HG02885 (cell line): ENCODE data around the gene UACA.

ENCODE experiments used
- ATAC-seq: cut with Tn5 transposase; IDR thresholded peaks from one replicate; pipeline ENCODE4 v1.9.1; 2021; ENCODE audit warnings: mild to moderate bottlenecking; ENCODE audit not compliant: unreplicated experiment, poor library complexity

UACA gene

DNA sequence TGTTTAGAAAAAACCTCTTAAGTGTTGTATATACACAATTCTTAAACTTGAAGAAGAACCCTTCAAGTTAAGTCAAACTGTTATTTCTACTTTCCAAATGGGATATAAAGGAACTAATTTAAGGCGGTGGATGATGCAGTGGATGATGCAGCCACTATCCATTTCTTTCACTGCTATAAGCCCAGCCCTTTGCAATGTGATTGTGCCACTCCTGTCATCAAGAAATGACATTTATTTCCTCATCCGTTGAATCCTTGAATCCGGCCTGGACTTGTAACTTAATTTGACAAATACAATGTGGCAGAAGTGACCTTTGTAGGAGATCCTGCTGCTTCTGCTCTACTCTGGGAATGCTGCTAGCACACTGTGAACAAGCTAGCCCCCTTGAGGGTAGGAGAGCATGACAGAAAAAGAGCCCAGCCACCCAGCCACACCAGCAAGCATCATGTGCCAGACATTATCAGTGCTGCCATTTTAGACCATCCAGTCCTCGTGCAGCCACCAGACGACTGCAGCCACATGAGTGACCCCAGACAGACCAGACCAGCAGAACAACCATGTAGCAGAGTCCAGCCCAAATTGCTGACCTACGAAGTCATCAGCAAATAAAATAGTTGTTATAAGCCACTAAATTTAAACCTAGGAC is 47.4 kb downstream of the UACA start:
- no peak for ATAC-seq

DNA sequence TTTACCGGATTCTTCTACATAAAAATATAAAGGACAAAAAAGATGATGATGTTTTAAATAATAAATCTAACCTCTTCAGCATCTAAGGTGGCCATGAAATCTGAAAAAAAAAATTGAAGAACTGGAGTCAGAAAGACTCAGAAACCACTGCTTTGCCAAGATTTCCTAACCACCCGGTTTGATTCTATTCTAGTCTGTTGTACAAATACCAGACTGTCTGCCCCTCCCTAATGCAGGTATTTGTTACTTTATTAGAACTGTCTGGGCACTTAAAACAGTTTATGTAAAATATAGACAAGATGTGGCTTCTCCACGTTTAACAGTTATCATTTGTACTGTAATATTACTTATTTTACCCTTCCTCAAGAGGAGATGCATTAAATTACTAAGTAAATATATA is 48.8 kb downstream of the UACA start:
- no peak for ATAC-seq

DNA sequence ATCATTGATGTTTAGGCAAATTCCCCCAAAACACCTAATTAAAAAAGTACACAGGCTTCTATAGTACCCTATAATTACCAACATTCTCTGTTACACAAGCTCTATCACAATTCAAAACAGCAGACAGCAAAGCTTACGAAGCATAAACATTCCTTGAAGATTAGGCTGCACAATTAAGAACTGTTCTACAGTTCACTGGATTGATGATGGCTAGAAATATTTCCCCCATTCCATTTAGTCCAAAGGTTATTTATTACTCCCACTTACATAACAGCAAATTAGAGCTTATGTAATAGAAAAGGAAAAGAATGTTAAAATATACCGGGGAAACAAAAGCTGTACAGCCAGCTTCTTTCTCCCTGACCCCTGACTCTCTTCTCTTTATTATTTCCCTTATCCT is 49.3 kb downstream of the UACA start:
- no peak for ATAC-seq

DNA sequence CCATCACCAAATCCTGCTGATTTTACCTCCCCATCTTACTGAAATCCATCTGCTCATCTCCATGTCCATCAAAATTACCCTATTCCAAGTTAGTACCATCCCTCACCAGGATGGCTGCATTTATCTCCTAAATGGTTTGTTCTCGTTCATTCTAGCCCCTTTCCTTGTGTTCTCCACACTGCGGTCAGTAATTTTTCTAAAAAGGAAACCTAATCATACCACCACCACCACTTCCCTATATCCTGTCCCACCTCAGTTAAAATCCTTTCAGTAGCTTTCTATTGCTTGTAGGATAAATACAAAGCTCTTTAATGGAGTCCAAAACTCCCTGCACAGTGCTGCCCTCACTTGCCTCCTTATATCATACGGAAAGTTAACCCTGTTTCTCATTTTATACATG is 51.1 kb downstream of the UACA start:
- ATAC-seq, result no peak

DNA sequence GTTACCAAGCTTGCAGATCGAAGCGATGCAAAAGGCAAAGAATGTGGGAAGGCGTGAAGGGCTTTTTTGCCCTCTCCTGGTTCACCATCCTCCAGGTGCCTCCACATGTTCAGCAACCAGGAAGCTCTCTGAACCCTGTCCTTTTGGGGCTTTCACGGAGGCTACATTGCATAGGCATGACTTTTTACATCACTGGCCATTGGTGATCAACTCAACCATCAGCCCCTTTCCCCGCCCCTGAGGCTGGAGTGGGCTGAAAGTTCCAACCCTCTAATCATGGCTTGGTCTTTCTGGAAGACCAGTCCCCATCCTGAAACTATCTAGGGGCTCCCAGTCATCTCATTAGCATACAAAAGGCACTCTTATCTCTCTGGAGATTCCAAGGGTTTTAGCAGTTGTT is 52.6 kb downstream of the UACA start:
- ATAC-seq, result no peak

DNA sequence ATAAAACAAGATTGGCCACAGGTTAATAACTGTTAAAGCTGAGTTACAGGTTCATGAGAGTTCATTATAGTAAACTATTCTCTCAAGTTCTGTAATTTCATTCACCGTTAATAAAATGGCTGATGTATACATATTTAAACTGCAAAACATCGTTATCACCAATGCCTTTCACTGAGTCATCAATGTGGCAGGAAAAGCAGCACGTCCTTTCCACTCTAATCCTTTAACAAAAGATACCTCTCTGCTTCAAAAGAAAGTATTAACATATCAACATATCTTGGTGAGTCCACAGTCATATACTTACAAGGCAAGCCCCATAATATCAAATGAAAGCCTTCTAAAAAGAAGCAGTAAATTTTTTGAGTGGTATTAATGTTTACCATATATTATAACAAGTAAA is 54.5 kb downstream of the UACA start:
- ATAC-seq, result no peak

DNA sequence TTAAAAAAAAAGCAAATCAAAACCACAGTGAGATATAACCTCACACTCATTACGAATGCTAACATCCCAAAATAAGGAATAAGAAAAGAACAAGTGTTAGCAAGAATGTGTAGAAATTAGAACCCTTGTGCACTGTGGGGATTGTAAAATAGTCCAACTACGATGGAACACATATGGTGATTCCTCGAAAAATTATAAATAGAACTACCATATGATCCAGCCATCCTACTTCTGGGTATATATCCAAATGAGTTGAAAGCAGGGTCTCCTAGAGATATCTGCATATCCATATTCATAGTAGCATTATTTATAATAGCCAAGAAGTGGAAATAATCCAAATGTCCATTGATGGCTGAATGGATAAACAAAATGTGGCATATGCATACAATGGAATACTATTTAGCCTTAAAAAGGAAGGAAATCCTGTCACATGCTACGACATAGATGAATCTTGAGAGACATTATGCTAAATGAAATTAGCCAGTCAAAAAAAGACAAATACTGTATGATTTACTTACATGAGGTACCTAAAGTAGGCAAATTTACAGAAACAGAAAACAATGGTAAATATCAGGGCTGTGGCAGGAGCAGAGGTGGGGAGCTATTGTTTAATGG is 55.6 kb downstream of the UACA start:
- no peak for ATAC-seq

DNA sequence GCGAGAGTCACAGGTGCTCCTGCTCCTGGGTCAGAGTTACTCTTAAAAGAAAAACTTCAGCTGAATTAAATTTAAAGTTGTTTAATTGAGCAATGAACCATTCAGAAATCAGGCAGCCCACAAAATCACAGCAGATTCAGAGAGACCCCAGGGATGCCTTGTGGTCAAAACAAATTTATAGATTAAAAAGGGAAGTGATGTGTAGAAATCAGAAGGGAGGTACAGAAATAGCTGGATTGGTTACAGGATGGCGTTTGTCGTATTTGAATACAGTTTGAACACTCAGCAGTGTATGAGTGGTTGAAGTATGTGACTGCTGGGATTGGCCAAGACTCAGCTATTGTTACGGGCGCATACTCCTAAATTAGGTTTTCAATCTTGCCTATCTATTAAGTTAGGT is 58.6 kb downstream of the UACA start:
- ATAC-seq, result no peak

DNA sequence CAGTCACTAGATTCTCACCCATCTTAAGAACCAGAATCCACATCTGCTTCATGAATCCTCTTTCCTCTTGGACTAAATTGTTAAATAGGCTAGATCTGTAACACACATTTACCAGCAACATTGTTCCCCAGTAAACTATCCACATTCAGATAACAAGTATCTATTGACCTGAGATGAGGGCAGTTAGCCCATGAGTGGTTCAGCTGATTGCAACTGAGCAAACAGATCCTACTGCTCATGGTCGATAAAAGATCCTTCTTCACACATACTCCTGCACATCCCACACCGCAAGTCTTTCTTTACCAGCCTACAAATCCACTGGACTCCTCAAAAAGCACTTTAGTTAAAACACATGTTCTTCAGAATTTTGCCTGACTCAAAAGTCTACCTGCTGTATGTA is 59.2 kb downstream of the UACA start:
- no peak for ATAC-seq

DNA sequence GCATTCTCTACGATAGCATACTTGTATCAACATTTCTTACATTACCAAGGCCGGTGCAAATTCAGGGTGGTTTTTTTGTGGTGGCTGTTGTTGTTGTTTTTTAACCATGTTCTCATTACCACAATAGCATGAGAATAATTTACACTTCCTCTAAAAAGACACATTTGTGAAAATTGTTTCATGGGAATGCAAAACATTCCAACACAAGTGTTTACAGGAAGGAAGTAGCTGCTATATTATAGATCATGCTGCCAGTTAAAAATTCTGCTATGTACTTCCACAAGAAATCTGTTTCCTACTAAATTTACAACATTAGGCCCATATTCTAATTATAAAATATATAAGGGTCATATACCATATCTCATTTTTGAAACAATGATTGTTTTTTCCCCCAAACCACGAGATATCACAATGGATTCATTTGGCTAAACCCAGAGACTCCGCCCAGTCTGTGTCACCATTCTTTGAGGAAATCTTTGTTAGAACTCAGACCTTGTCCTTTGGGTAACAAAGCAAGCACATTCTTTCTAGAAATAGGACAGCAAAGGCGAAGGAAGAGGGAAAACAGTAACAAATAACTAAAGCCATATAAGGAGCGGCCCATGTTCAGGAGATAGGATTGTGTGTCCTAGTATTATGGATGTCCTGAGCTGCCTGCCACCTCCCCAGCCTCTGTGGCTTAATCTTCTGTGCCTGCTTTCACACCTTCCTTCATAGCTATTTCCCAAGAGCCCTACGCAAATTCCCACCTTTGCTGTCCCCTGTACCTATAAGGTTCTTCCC is 60.1 kb downstream of the UACA start:
- no peak for ATAC-seq

DNA sequence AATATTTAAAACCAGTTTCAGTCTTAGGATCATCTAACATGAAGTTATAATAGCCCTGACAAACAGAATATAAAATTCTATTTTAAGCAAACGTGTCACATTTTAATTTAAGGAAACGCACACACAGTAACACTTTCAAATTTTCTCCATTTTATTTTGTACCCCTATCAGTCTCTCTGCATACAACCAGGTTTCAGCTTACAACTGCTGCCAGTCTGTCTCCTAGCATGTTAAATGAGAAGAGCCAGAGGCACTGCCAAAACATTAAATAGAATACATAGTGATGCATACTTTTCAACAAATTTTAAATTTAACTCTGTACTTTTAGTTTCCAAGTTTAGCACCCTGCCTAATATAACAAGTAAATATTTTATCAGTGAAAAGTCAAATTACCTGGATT is 60.8 kb downstream of the UACA start:
- no peak for ATAC-seq

DNA sequence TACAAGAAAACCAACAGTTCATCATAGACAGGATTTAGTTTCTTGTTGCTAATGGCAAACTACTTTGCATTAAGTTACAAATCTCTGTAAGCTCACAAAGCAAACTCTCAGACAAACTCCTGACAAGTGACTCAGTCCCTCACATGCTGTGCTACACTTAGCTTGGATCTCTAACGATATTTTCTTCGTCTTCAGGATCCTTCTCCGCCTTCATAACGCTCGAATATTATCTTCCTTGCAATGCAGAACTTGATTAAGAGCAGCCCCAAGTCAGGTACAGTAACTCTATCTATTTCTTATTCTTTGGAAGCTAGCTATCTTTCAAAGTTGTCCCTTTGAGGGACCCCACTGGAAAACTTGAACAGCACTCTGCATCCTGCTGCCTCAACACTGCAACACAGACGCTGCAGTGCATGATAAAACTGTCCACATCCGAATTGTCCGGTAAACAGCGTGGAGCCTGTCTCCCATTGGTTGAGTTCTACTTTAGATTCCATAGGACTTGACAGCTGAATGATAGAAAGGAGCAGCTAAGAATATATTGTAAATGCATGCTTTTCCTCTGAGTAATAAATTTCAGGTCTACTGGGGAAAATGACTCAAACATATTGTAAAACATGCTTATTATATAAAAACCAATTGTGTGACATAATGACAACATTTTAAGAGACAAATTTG is 61.3 kb downstream of the UACA start:
- no peak for ATAC-seq

DNA sequence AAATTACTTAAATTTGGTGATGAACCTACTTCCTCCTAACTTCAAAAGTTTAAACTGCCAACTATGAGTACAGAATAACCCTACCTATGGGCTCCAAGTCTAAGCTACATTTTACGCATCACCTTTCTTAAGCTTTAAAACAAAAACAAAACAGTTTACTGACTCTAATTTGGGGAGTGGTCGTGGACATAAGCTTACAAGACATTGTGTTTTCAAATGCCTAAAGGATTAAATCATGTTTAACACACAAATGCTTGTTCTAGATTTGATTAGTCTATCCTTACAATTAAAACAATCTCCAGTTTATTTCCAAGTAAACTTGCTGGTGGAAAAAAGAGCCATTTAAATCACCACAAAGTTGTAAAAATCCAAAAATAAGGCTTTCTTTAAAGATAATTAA is 62.2 kb downstream of the UACA start:
- no peak for ATAC-seq

DNA sequence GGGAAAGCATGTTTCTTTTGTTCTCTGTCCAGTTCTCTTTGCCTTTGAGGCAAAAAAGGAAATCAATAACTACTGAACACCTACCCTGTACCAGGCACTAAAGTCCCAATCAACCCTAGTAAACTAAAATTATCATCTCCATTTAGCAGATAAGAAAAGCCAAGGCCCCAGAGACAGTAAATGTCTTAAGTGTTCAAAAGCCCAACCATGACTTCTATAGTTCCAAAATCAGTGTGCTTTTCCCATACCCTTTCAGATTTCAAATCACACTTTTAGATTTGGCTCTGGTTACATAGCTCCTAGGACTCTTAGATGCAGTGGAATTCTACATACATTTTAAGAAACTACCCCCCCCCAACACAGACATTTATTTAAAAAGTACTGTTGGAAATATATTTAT is 63.5 kb downstream of the UACA start:
- no peak for ATAC-seq

DNA sequence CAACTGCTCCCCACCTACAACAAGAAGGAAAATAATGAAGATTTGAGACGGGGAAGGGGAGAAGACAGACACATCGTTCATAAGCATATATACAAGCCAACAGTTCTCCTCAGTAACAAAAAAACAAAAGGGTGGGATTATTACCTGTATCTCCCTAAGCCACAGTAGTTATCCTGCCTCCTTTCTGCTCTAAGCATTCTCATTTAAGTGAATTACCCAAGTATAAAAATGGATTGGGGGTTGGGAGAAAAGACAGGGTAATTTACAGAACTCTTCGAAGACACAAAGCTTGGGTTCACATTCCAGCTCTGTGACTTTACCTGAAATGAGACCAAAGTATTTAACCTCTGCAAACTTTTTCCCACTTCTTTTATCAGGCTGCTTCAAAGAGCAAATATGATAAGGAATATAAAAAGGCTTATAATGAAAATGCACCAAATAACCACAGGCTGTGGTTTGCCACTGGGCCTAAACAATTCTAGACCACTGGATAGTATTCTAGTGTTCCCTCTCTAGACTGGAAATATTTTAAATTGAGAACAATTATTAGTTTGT is 64.4 kb downstream of the UACA start:
- ATAC-seq, result no peak

DNA sequence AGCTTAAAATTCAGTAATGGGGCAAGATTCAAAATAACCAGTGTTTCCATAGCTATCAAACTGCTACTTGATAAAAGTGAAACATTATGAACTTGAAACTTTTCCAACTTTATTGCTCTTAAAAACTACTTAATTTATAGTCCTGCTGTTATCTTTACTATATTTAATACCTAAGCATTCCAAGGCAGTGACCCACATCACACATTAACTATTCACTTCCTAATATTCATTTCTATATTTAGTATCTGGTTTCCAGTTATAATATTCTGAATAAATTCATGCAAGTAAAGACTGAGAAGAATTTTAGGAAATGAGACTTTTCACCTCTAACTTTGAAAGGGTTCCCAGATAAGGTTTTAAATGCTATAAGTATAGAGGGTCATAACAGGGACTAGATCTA is 64.9 kb downstream of the UACA start:
- ATAC-seq, result no peak

DNA sequence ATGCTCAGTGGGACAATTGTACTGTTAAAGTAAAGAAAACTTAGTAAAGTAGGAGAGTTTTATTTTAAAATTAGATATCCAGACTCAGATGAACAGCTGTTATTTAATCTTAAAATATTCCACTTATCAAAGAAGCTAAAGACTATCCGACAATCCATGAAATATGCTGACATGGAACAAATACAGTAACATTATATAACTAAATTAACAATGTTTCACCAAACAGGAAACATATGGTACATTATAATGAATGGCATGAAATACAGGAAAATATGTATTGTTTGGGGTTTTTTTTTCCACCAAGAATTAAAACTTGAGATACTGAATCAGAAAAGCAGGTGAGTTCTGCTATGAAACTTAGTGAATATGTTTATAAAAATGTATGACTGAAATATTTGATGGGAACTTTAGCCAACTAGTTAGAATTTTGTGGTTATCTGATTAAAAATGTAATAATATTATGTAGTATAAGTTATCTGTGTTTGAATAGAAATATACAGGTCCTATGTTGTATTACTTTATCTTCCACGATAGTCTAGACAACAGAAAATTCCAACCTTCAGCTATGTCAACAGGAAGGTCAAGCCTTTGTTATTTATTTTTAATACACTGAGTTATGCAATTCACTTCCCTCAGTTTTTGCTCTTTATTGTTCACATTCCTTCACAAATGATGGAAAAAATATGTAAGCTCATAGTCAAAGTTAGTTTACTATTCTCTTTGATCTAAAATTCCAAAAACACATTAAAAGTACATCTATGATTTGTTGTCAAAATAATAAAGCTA is 72.7 kb downstream of the UACA start:
- no peak for ATAC-seq

DNA sequence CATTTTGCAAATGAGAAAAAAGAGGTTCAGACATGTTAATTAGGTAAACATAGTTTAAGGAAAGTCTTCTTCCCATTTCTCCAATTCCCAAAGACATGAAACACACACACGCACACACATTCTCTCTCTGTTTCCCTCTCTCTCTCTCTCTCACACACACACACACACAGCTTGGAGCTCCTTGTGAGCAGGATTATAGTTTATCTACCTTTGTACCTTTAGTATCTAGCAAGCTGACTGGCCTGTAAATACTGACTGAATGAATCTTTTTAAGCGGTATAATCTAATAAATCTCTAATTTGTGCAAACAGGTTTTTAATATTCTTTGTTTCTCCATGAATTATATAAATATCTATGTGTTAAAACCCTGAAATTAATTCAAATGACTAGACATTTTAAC is 73.3 kb downstream of the UACA start:
- no peak for ATAC-seq

DNA sequence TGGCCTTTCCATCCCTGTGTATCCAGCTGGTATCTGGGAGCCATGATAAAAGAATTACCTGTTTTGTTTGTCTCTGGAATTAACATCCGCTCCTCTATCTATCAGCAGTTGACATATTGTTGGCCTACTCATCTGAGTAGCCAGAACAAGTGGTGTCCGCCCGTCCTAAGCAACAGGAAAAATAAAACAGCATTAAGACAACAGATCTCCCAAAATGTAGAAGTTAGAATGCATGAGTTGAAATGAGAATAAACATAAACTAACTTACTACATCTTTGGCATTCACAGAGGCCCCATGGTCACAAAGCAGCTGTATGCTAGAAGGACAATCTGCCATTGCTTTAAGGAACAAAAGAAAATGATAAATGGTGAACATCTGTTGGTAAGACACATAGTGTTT is 75.9 kb downstream of the UACA start:
- no peak for ATAC-seq

DNA sequence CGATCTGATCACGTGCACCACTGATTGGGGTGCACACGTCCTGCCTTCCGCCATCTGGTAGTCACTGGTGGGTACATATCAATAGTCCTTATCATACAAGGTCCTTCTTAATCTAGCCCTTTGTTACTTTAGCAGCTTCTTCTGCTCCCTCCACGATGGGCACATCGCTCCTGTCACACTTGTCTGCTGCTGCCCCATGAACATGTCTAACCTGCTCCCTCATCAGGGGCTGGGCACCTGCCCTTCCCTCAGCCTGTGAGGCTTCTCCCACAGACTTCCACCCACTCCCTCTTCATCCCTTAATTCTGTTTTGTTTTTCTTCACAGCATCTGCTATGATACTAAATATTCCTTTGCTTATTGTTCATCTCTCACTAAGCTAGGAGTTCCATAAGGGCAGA is 82.5 kb downstream of the UACA start:
- no peak for ATAC-seq
